Pons (tissue), 1 donor: ENCODE measurements around the gene MYMK.

Source experiments
- DNase-seq: peaks from one replicate; pipeline ENCODE4 v3.0.0-alpha.2; 2016; ENCODE audit warnings: low spot score

MYMK gene

GRCh38 chr9:133464638-133465037, 60.1 kb downstream of the MYMK start:
- no peak for DNase-seq
